ENCODE data around the gene ETNPPL. TPM values are rescaled to one million over a fixed set of nuclear protein-coding genes. Genes with fewer than 3 reads are reported as not detected.
A peak's percentile ranks its signal among the peaks of the same experiment; 100 is the strongest.

The ETNPPL gene
- not detected for total RNA-seq

- DNase-seq = peak; percentile 19
- Histone ChIP-seq H3K4me3 (peak within 1 kb of the TSS; percentile 29), H3K9me3 (no peaks in the 10 kb centered on the region), H3K27me3 (peaks cover 24% of the 10 kb centered on the region), H3K4me1 (no peaks in the 10 kb centered on the region), H3K9ac (ENCODE audit: low read depth in 2 of 2, low read length in 2 of 2) (peak within 1 kb of the TSS in 1 of 2 donors; percentile 12), H3K27ac (no peak within 1 kb of the TSS), H3K36me3 (no peaks in the 10 kb centered on the region)
- TF ChIP-seq CTCF (IDR thresholded peaks at IDR 0.05) = no peak
- intact Hi-C loops (cut with DNase I) = no loop called here
Observed at GRCh38 chr4:108762559-108763225, at the start of gene ETNPPL. ETNPPL (minus strand) TSS chr4:108763053; CDS start chr4:108762898, 155 bp downstream.

GRCh38 chr4:108811486-108811885 is 48.6 kb upstream of the ETNPPL start:
- Histone ChIP-seq H3K27ac (no peak overlapping the region), H3K4me1 (no peaks in the 10 kb centered on the region), H3K9me3 (no peaks in the 10 kb centered on the region), H3K27me3 (no peaks in the 10 kb centered on the region), H3K9ac (ENCODE audit: low read depth in 2 of 2, low read length in 2 of 2) (no peak overlapping the region), H3K4me3 (no peak overlapping the region), H3K36me3 (no peaks in the 10 kb centered on the region)
- no peak for TF ChIP-seq CTCF (IDR thresholded peaks at IDR 0.05)
- no peak for DNase-seq
- intact Hi-C loops (cut with DNase I) = no loop called here

GRCh38 chr4:108810087-108810486 is 47.2 kb upstream of the ETNPPL start:
- Histone ChIP-seq H3K4me1 (no peaks in the 10 kb centered on the region), H3K27ac (no peak overlapping the region), H3K9ac (ENCODE audit: low read depth in 2 of 2, low read length in 2 of 2) (no peak overlapping the region), H3K27me3 (no peaks in the 10 kb centered on the region), H3K4me3 (no peak overlapping the region), H3K9me3 (no peaks in the 10 kb centered on the region), H3K36me3 (no peaks in the 10 kb centered on the region)
- TF ChIP-seq CTCF (IDR thresholded peaks at IDR 0.05) = no peak
- no peak for DNase-seq
- intact Hi-C loops (cut with DNase I) = no loop called here

- no peaks in the 10 kb centered on the region for H3K36me3 ChIP-seq
- H3K4me3 ChIP-seq = no peak overlapping the region
- no peak overlapping the region for H3K27ac ChIP-seq
- no peak for TF ChIP-seq CTCF (IDR thresholded peaks at IDR 0.05)
- no peak overlapping the region for H3K9ac ChIP-seq (ENCODE audit: low read depth in 2 of 2, low read length in 2 of 2)
- DNase-seq = no peak
- H3K27me3 ChIP-seq = no peaks in the 10 kb centered on the region
- intact Hi-C loops (cut with DNase I) = no loop called here
- H3K4me1 ChIP-seq = no peaks in the 10 kb centered on the region
- H3K9me3 ChIP-seq = no peaks in the 10 kb centered on the region
Observed at GRCh38 chr4:108804648-108805273, 41.9 kb upstream of the ETNPPL start.

GRCh38 chr4:108799306-108799705 is 36.5 kb upstream of the ETNPPL start:
- Histone ChIP-seq H3K27ac (no peak overlapping the region), H3K4me3 (no peak overlapping the region), H3K27me3 (no peaks in the 10 kb centered on the region), H3K4me1 (no peaks in the 10 kb centered on the region), H3K9ac (ENCODE audit: low read depth in 2 of 2, low read length in 2 of 2) (no peak overlapping the region), H3K9me3 (no peaks in the 10 kb centered on the region), H3K36me3 (no peaks in the 10 kb centered on the region)
- TF ChIP-seq CTCF (IDR thresholded peaks at IDR 0.05) = no peak
- intact Hi-C loops (cut with DNase I) = no loop called here
- DNase-seq = no peak
